ENCODE data around the gene FMNL2.

The FMNL2 gene

DNA sequence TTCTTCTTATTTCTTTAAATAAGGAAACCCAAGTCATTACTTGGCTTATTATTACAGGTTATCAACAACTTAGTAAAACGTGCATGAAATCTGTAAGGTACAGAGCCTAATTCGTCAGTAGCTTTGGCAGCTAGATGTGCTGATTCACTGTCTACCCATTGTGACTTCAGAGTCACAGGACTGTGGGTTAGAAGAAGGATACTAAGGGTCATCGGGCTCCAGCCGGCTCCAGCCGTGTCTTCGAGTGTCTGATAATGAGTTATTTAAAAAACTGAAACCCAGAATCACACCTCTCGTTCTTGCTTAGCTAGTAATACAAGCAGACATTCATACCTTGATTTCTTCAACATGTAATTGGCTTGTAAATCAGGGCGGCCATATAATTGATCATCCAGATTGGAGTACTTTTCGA is 170.5 kb downstream of the FMNL2 start:
- peak; percentile 13 for DNase-seq (ENCODE audit: low read depth)
- no peak for TF ChIP-seq CTCF (IDR thresholded peaks at IDR 0.05; ENCODE audit: insufficient read depth, low read depth, low read length, missing control alignments)
- H3K4me3 ChIP-seq (ENCODE audit: low read depth, low read length) = no peak overlapping the region

- TF ChIP-seq CTCF (IDR thresholded peaks at IDR 0.05; ENCODE audit: insufficient read depth, low read depth, low read length, missing control alignments) = no peak
- H3K4me3 ChIP-seq (ENCODE audit: low read depth, low read length) = no peak overlapping the region
- DNase-seq (ENCODE audit: low read depth) = peak; percentile 81
These were observed 171.9 kb downstream of the FMNL2 start for GRCh38 chr2:152506843-152507242.

- no peak for DNase-seq (ENCODE audit: low read depth)
- no peak for TF ChIP-seq CTCF (IDR thresholded peaks at IDR 0.05; ENCODE audit: insufficient read depth, low read depth, low read length, missing control alignments)
- H3K4me3 ChIP-seq (ENCODE audit: low read depth, low read length) = no peak overlapping the region
These were observed 172.9 kb downstream of the FMNL2 start for GRCh38 chr2:152507907-152508306.

DNA sequence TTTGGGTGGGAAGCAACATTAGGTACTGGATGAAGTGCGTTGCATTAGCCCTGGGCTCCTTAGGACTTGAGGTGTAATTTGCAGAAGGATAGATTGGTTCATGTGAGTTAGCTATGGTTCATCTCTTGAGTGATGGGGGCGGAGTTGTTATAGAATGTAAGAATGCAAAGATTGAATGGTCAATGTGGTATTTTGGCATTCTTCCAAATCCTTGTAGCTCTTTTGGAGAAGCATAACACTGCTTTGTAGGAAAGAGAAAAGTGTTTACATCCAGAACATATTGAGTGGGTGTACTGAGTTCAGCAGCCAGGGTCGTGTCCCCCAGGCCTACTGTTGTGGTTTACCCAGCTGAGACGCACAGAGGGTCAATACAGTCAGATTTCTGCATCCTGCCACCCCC is 173.5 kb downstream of the FMNL2 start:
- TF ChIP-seq CTCF (IDR thresholded peaks at IDR 0.05; ENCODE audit: insufficient read depth, low read depth, low read length, missing control alignments) = no peak

GRCh38 chr2:152509772-152510491 is 175.0 kb downstream of the FMNL2 start:
- no peak for TF ChIP-seq CTCF (IDR thresholded peaks at IDR 0.05; ENCODE audit: insufficient read depth, low read depth, low read length, missing control alignments)
- DNase-seq (ENCODE audit: low read depth) = no peak
- H3K4me3 ChIP-seq (ENCODE audit: low read depth, low read length) = no peak overlapping the region

More for the DNA sequence above, 173.5 kb downstream of the FMNL2 start:
- H3K4me3 ChIP-seq (ENCODE audit: low read depth, low read length) = no peak overlapping the region
- no peak for DNase-seq (ENCODE audit: low read depth)

DNA sequence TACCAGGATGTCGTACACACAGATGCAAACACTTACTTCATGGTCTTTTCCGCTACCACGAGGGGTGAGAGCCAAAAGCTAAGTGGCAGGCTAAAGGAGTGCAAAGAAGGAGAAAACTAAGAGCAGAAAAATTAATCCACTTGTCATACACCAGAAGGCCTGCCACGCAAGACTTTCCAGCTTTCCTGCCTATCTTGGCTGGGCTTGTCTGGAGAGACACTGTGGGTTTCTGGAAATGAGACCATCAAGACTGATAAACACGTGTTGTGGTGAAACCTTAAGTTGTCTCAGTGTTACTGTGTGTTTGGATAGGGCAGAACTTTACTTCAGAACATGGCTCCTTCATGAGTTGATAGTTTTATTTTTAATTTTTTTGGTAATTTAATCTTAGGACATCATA is 175.6 kb downstream of the FMNL2 start:
- no peak overlapping the region for H3K4me3 ChIP-seq (ENCODE audit: low read depth, low read length)
- no peak for TF ChIP-seq CTCF (IDR thresholded peaks at IDR 0.05; ENCODE audit: insufficient read depth, low read depth, low read length, missing control alignments)
- DNase-seq (ENCODE audit: low read depth) = no peak

GRCh38 chr2:152511981-152512380 is 177.0 kb downstream of the FMNL2 start:
- DNase-seq (ENCODE audit: low read depth) = no peak
- no peak for TF ChIP-seq CTCF (IDR thresholded peaks at IDR 0.05; ENCODE audit: insufficient read depth, low read depth, low read length, missing control alignments)
- no peak overlapping the region for H3K4me3 ChIP-seq (ENCODE audit: low read depth, low read length)
